GM19023 (cell line): Measurements from ENCODE around the gene C3orf49.
A peak's percentile ranks its signal among the peaks of the same experiment; 100 is the strongest.

Experiments used
- ATAC-seq: cut with Tn5 transposase; IDR thresholded peaks from one replicate; pipeline ENCODE4 v1.9.1; 2021; ENCODE audit warnings: mild to moderate bottlenecking, moderate library complexity; ENCODE audit not compliant: unreplicated experiment

C3orf49 gene

GRCh38 chr3:63849175-63849574 is 30.1 kb downstream of the C3orf49 start:
- ATAC-seq, result no peak

GRCh38 chr3:63851287-63851686 is 32.2 kb downstream of the C3orf49 start:
- no peak for ATAC-seq

GRCh38 chr3:63853106-63853505 is 34.0 kb downstream of the C3orf49 start:
- no peak for ATAC-seq

GRCh38 chr3:63855333-63855940 is 36.3 kb downstream of the C3orf49 start:
- ATAC-seq, result no peak

GRCh38 chr3:63857311-63857710 is 38.2 kb downstream of the C3orf49 start:
- no peak for ATAC-seq

- ATAC-seq, result no peak
Measured at GRCh38 chr3:63860776-63861175, 41.7 kb downstream of the C3orf49 start.

- ATAC-seq, result no peak
Measured at GRCh38 chr3:63861306-63861705, 42.2 kb downstream of the C3orf49 start.

- ATAC-seq, result no peak
Measured at GRCh38 chr3:63862804-63863149, 43.7 kb downstream of the C3orf49 start.

DNA sequence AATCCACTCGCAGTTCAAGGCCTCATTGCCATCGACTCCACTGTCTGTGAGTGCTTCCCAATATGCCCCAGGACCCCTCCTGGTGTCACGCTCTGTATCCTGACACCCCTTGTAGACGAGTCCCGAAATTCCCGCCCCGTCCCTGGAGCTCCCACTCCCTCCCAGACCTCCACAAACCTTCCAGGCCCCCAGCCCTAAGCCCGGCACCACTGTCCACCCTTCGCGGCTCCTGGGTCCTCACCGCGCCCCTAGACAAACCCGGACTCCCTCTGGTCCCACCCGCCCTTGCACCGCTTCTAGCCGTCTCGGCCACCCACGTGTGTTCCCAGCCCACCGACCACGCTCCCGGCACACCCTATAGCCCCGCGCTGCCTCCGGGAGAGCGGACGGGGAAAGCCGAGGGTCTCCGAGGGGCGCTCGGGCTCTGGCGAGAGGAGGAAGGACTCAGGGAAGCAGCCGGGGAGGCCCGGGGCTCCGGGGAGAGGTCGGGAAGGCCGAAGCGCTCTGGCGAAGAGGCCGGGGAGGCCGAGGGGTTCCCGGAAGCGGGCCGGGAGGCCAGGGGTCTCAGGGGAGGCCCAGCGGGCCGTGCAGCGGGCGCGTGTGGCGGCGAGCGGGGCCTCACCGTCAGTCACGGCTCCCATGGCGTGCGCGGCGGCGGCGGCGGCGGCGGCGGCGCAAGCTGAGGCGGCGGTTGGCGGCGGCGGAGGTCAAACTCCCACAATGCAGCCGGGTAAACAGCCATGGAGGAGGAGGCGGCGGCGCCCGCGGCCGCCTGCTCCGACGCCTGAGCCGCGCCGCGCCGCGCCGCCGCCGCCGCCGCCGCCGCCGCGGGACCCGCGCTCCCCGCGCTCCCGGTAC is 44.3 kb downstream of the C3orf49 start, which contains the start of the genes ATXN7 and THOC7:
TSS of gene ATXN7 (plus strand) at position 718 of the 858 bp plus-strand sequence. CDS start 48,732 bp downstream, outside the sequence.
TSS of gene THOC7 (minus strand) at position 656 of the 858 bp plus-strand sequence. CDS start at position 641, 15 bp downstream.
- peak; percentile 85 for ATAC-seq

DNA sequence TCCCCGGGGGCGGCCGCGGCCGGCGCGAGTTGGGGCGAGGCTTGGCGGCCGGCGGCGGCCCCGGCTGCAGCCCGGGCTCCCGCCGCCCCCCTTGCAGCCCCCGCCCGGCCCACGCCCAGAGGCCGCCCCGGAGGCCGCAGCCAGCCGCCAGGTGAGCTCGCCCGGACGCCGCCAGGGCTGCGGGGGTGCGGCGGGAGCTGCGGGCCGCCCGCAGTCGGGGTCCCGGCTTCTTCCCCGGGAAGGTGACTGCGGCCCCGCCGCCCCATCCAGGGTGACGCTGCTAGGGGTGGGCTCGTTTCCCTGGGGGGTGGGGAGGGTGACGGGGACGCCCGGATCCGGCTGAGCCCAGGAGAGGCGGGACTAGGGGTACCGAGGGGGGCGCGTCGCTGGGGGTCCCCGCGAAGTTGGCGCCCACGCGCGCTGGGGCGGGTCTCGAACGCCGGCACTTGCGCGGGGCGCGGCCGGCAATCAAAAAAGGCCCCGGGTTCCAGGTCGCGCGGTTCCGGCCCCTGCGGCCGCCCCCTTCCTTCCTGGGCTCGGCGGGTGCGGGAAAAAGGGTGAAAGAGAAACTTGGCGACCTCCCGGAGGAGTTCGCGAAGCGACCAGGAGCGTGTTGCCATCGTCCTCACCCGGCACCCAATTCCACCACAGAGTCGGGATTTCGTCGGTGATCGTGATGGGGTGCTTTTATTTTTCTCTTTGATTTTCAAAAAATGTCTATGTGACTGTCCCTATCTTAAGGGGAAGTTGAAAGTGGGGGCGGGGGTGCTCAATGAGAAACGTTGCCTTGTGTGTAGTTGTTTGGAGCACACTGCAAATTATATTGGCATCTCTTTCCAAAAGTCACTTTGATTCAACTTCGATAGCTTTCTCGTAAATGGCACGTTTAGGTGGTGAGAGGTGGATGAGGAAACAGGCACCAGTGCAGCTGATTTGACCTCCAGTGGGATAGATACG is 45.2 kb downstream of the C3orf49 start:
- ATAC-seq, result peak; percentile 52

GRCh38 chr3:63864965-63865327 is 45.8 kb downstream of the C3orf49 start:
- ATAC-seq, result no peak

DNA sequence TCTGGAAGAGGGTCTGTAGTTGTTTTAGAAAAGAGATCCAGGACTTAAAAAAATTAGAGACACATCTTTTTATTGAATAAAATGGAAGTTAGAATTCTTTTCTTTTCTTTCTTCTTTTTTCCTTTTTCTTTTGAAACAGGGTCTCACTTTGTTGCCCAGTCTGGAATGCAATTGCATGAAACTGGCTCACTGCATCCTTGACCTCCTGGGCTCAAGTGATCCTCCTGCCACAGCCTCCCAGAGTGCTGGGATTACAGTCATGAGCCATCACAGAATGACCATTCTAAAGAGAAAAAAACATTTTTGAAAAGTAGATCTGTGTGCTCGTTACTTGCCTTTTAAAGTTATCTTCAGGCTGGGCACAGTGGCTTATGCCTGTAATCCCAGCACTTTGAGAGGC is 48.1 kb downstream of the C3orf49 start:
- no peak for ATAC-seq

DNA sequence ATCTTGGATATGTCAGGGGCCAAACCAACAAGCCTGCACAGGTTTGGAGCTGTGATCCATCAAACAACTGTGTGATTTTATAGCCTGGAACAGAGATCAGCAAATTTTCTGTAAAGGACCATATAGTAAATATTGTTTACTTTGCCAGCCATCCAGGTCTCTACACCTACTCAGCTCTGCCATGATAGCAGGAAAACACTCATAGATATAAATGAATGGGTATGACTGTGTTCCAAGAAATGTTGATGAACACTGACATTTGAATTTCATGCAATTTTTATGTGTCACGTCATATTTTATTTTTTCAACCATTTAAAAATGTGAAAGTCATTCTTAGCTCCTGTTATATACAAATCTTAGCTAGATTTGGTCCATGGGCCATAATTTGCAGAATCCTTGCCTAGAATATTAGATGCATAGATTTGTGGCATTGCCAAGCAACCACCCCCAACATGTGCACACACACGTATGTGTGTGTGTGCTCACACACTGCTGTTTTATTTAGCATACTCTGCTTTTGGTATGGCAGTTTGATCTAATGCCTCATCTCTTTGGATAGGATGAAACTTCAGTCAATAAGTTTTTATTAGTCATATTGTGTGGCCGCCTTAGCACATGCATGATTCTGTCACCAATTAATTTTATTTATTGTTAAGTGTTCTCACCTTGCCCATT is 51.0 kb downstream of the C3orf49 start:
- ATAC-seq, result no peak

DNA sequence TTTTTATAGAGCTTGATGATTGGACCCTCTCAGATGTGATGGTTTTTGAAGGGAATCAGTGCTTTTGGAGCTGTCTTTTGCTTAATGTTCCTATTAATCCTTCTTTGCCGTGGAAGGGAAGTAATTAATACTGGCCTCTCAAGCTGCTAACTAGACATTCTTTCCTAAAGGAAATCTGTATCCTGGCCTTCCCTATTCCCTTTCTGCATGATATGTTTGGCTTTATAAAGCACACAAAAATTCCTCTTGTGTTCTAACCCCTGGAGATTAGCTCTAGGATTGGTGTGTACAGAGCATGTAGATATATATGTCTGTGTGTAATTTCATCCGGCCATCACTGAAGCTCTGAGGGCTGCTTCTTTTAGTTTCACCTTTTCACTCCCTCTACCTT is 51.5 kb downstream of the C3orf49 start:
- ATAC-seq, result no peak

GRCh38 chr3:63872135-63872924 is 53.2 kb downstream of the C3orf49 start:
- no peak for ATAC-seq

- no peak for ATAC-seq
Measured at GRCh38 chr3:63874769-63875168, 55.7 kb downstream of the C3orf49 start.

- ATAC-seq, result no peak
Measured at GRCh38 chr3:63875510-63875909, 56.4 kb downstream of the C3orf49 start.

GRCh38 chr3:63876260-63876659 is 57.2 kb downstream of the C3orf49 start:
- no peak for ATAC-seq

DNA sequence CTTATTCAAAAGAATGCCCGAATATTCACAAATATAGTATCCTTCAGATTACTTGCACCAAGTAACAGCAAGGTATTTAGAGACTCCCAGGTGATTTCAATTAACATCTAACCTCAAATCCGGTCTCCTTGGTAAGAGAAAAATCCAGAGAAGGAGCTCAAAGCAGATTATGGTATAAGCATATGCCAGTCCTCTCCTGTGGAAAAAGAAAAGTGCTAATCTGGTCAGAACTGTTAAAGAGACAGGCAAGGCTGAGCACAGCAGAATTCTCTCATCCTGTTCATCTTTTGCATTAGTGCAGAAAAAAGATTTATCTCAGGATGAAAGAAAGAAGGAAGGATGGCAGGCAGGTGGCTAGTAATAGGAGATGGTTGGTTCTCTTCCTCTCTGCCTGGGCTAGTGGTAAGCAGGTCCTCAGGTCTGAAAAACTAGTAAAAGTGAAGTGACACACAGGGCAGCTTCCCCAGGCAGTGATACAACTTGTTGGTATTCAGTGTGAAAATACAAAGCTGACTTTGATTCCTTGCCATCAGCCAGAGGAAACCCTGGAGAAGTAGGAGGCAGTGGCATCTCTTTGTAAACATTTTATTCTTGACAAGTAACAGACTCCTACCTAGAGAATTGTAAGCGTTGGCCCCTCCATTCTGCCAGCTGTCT is 58.8 kb downstream of the C3orf49 start:
- no peak for ATAC-seq
